Natural killer cell (primary cell): ENCODE data around the gene BTNL3. TPM values are rescaled to one million over a fixed set of nuclear protein-coding genes. Genes with fewer than 3 reads are reported as not detected.

ENCODE experiments used
- ATAC-seq, 3 donors: fragments of 150-1000 bp in 2 of 3; fragments of 200-7000 bp in 1 of 3; cut with Tn5 transposase; 1 replicate in 1 of 3; 2 replicates in 2 of 3; pipeline ENCODE4 v1.10.0; 2021; ENCODE audit warnings: mild to moderate bottlenecking in 2 of 3, moderate library complexity in 2 of 3
- DNase-seq, 2 donors: peaks; one replicate each; pipeline versions ENCODE4 v3.0.0 to v3.0.0-alpha.2; 2013 to 2021; ENCODE audit warnings: mixed read lengths in 1 of 2
- H3K27ac ChIP-seq: one replicate; pipeline ENCODE4 v1.5.1; 2013; ENCODE audit warnings: mild to moderate bottlenecking, low read length
- H3K27me3 ChIP-seq: one replicate; pipeline ENCODE4 v1.6.1; 2013; ENCODE audit warnings: low read length; ENCODE audit not compliant: control insufficient read depth, insufficient read depth
- H3K36me3 ChIP-seq: one replicate; pipeline ENCODE4 v1.6.1; 2013; ENCODE audit warnings: low read length; ENCODE audit not compliant: control insufficient read depth, insufficient read depth
- H3K4me1 ChIP-seq: one replicate; pipeline ENCODE4 v1.6.1; 2013; ENCODE audit warnings: low read length; ENCODE audit not compliant: control insufficient read depth, insufficient read depth
- H3K4me3 ChIP-seq: one replicate; pipeline ENCODE4 v1.5.1; 2013; ENCODE audit warnings: low read length
- H3K9me3 ChIP-seq: one replicate; pipeline ENCODE4 v1.6.1; 2013; ENCODE audit warnings: low read length; ENCODE audit not compliant: control insufficient read depth, insufficient read depth
- H3K27ac Mint-ChIP-seq, 2 donors: one replicate each; pipeline ENCODE4 v1.8.0; 2022; ENCODE audit warnings: mild to moderate bottlenecking in 2 of 2, mixed read lengths in 2 of 2, moderate library complexity in 1 of 2
- H3K27me3 Mint-ChIP-seq, 2 donors: one replicate each; pipeline ENCODE4 v1.8.0; 2022; ENCODE audit warnings: low read depth in 2 of 2, mixed read lengths in 2 of 2
- H3K36me3 Mint-ChIP-seq: one replicate; pipeline ENCODE4 v1.8.0; 2022; ENCODE audit warnings: mixed read lengths
- H3K4me1 Mint-ChIP-seq, 2 donors: one replicate each; pipeline ENCODE4 v1.8.0; 2022; ENCODE audit warnings: mixed read lengths in 2 of 2
- H3K4me3 Mint-ChIP-seq: one replicate; pipeline ENCODE4 v1.8.0; 2022; ENCODE audit warnings: mild to moderate bottlenecking, moderate library complexity, mixed read lengths
- H3K9me3 Mint-ChIP-seq, 2 donors: one replicate each; pipeline ENCODE4 v1.8.0; 2022; ENCODE audit warnings: mixed read lengths in 2 of 2
- WGBS: methylation state at CpG from one replicate; pipeline ENCODE4 v1.1.7; 2013; ENCODE audit warnings: missing lambda C conversion rate; ENCODE audit not compliant: insufficient coverage; 5-methylcytosine and 5-hydroxymethylcytosine counted together
- intact Hi-C: fragments of 100-400 bp; cut with micrococcal nuclease; formaldehyde crosslinking; loops from one replicate; pipeline ENCODE4 v1.14.2; 2022
- total RNA-seq, 4 donors: library from RNA; stranded (reverse); fragments of 120-200 nt in 1 of 4; gene quantifications; one replicate each; pipeline versions ENCODE4 v1.2.3 to v1.2.4, GENCODE V29; 2013 to 2022
- TF ChIP-seq, protein P1 (sequence below): fragments of 200-600 bp; IDR thresholded peaks from one replicate; pipeline ENCODE4 v1.8.0; 2022; ENCODE audit warnings: antibody characterized with exemption

Gene BTNL3
- total RNA-seq, 3 donors from 2014 or later (not counting 1 experiment from before 2014, with no cell fraction given), result not detected

- H3K9me3 Mint-ChIP-seq, result no peaks in the 10 kb centered on the region
- DNase-seq (no peak), ATAC-seq (no peak)
- H3K4me1 ChIP-seq, result no peaks in the 10 kb centered on the region
- no peak overlapping the region for H3K27ac ChIP-seq
- H3K36me3 Mint-ChIP-seq, result no peaks in the 10 kb centered on the region
- WGBS, result 95% methylated on average over 23 of the region's 23 CpGs
- no peaks in the 10 kb centered on the region for H3K36me3 ChIP-seq
- peaks cover 0 to 13% of the 10 kb centered on the region in 2 donors for H3K27me3 Mint-ChIP-seq
- H3K27ac Mint-ChIP-seq, result no peak overlapping the region
- TF ChIP-seq, protein P1, sequence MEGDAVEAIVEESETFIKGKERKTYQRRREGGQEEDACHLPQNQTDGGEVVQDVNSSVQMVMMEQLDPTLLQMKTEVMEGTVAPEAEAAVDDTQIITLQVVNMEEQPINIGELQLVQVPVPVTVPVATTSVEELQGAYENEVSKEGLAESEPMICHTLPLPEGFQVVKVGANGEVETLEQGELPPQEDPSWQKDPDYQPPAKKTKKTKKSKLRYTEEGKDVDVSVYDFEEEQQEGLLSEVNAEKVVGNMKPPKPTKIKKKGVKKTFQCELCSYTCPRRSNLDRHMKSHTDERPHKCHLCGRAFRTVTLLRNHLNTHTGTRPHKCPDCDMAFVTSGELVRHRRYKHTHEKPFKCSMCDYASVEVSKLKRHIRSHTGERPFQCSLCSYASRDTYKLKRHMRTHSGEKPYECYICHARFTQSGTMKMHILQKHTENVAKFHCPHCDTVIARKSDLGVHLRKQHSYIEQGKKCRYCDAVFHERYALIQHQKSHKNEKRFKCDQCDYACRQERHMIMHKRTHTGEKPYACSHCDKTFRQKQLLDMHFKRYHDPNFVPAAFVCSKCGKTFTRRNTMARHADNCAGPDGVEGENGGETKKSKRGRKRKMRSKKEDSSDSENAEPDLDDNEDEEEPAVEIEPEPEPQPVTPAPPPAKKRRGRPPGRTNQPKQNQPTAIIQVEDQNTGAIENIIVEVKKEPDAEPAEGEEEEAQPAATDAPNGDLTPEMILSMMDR, result no peak
- intact Hi-C loops, result no loop called here
- H3K27me3 ChIP-seq, result no peaks in the 10 kb centered on the region
- H3K4me3 Mint-ChIP-seq, result no peak overlapping the region
- no peak overlapping the region for H3K4me3 ChIP-seq
- no peaks in the 10 kb centered on the region for H3K9me3 ChIP-seq
- no peaks in the 10 kb centered on the region for H3K4me1 Mint-ChIP-seq
Observed at GRCh38 chr5:180969406-180969805, 19.2 kb upstream of the BTNL3 start.

DNA sequence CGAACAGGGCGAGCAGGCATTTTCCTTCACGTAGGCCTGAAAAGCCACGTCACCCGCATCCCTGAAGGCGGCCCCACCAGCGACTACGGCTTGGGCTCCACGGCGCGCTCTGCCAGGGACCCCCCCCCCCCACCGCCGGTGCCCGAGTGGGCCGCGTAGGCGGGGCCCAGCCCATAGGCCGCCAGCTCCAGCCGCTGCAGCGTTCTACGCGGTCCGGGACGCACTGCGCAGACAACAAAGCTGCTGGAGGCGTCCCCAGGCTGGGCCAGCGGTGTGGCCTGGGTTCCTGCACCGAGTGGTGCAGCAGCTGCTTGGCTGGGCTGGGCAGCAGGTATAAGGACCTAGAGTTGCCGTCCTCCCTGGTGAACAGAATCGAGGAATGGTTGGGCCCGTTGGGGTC lies 18.3 kb upstream of the BTNL3 start:
- TF ChIP-seq, protein P1, result no peak
- no peak overlapping the region for H3K4me3 Mint-ChIP-seq
- peaks cover 0 to 13% of the 10 kb centered on the region in 2 donors for H3K27me3 Mint-ChIP-seq
- no peak overlapping the region for H3K4me3 ChIP-seq
- no peaks in the 10 kb centered on the region for H3K36me3 Mint-ChIP-seq
- intact Hi-C loops, result no loop called here
- no peaks in the 10 kb centered on the region for H3K9me3 ChIP-seq
- H3K4me1 ChIP-seq, result no peaks in the 10 kb centered on the region
- H3K27me3 ChIP-seq, result no peaks in the 10 kb centered on the region
- WGBS, result 96% methylated on average over 31 of the region's 31 CpGs
- no peaks in the 10 kb centered on the region for H3K9me3 Mint-ChIP-seq
- H3K4me1 Mint-ChIP-seq, result no peaks in the 10 kb centered on the region
- no peak overlapping the region for H3K27ac ChIP-seq
- ATAC-seq (no peak), DNase-seq (no peak)
- H3K27ac Mint-ChIP-seq, result no peak overlapping the region
- no peaks in the 10 kb centered on the region for H3K36me3 ChIP-seq

DNA sequence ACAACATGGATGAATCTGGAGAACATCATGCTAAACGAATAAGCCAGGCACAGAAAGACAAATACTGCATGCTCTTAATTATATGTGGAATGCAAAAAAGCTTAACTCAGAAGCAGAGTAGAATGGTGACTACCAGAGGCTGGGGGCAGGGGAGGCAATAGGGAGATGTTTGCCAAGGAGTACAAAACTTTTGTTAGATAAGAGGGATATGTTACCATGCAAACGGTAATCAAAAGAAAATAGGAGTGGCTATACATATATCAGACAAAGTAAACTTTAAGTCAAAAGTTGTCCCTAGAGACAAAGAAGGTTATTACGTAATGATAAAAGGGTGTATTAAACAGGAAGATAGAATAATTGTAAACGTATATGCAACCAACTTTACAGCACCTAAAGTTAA lies 17.8 kb upstream of the BTNL3 start:
- Histone ChIP-seq H3K9me3 (no peaks in the 10 kb centered on the region), H3K4me1 (no peaks in the 10 kb centered on the region), H3K36me3 (no peaks in the 10 kb centered on the region), H3K27ac (no peak overlapping the region), H3K4me3 (no peak overlapping the region), H3K27me3 (no peaks in the 10 kb centered on the region)
- Mint-ChIP-seq H3K4me1 (no peaks in the 10 kb centered on the region), H3K36me3 (no peaks in the 10 kb centered on the region), H3K4me3 (no peak overlapping the region), H3K27me3 (peaks cover 0 to 13% of the 10 kb centered on the region in 2 donors), H3K9me3 (no peaks in the 10 kb centered on the region), H3K27ac (no peak overlapping the region)
- no peak for ATAC-seq
- DNase-seq, result no peak
- TF ChIP-seq, protein P1, result no peak
- whole genome bisulfite sequencing, result 89% methylated on average over 2 of the region's 4 CpGs
- intact Hi-C loops, result no loop called here

- no peak overlapping the region for H3K27ac Mint-ChIP-seq
- no peak overlapping the region for H3K27ac ChIP-seq
- H3K9me3 Mint-ChIP-seq, result no peaks in the 10 kb centered on the region
- H3K36me3 ChIP-seq, result no peaks in the 10 kb centered on the region
- H3K9me3 ChIP-seq, result no peaks in the 10 kb centered on the region
- no peaks in the 10 kb centered on the region for H3K4me1 ChIP-seq
- TF ChIP-seq, protein P1, result no peak
- H3K36me3 Mint-ChIP-seq, result no peaks in the 10 kb centered on the region
- intact Hi-C loops, result no loop called here
- H3K27me3 ChIP-seq, result no peaks in the 10 kb centered on the region
- ATAC-seq, result no peak
- H3K27me3 Mint-ChIP-seq, result peaks cover 0 to 10% of the 10 kb centered on the region in 2 donors
- no peaks in the 10 kb centered on the region for H3K4me1 Mint-ChIP-seq
- H3K4me3 Mint-ChIP-seq, result no peak overlapping the region
- WGBS, result 91% methylated on average over 1 of the region's 2 CpGs
- no peak overlapping the region for H3K4me3 ChIP-seq
- no peak for DNase-seq
Observed at GRCh38 chr5:180974612-180975315, 13.9 kb upstream of the BTNL3 start.
